SHP77 treated with DMSO at 0.1 percent for 48 hours (cell line): Measurements from ENCODE around the gene CDC45.

Experiments
- DNase-seq: peaks from one replicate; lab custom pipeline; 2025; lab: John Stamatoyannopoulos, UW

The CDC45 gene

GRCh38 chr22:19515654-19516377 lies 36.1 kb downstream of the CDC45 start:
- DNase-seq, result no peak

- no peak for DNase-seq
Measured at GRCh38 chr22:19516378-19517170, 36.9 kb downstream of the CDC45 start.

- no peak for DNase-seq
Measured at GRCh38 chr22:19517171-19517500, 37.4 kb downstream of the CDC45 start.

GRCh38 chr22:19517919-19518611 lies 38.3 kb downstream of the CDC45 start:
- DNase-seq, result no peak

- no peak for DNase-seq
Measured at GRCh38 chr22:19518635-19519034, 38.9 kb downstream of the CDC45 start.

- no peak for DNase-seq
Measured at GRCh38 chr22:19519041-19519926, 39.6 kb downstream of the CDC45 start.

GRCh38 chr22:19520007-19520406 lies 40.3 kb downstream of the CDC45 start:
- no peak for DNase-seq

- DNase-seq, result no peak
Measured at GRCh38 chr22:19520566-19521305, 41.0 kb downstream of the CDC45 start.

- peak; percentile 47 for DNase-seq
Measured at GRCh38 chr22:19522190-19522880, 42.6 kb downstream of the CDC45 start.

- DNase-seq, result no peak
Measured at GRCh38 chr22:19522881-19523239, 43.1 kb downstream of the CDC45 start.

GRCh38 chr22:19523240-19524169 lies 43.8 kb downstream of the CDC45 start:
- no peak for DNase-seq

- peak; percentile 31 for DNase-seq
Measured at GRCh38 chr22:19524170-19525115, 44.7 kb downstream of the CDC45 start, which contains the start of gene CLDN5. TSS of gene CLDN5 (minus strand) at chr22:19524410. CDS start at chr22:19524255, 155 bp downstream.

- no peak for DNase-seq
Measured at GRCh38 chr22:19525116-19525660, 45.5 kb downstream of the CDC45 start.

GRCh38 chr22:19525666-19526065 lies 45.9 kb downstream of the CDC45 start:
- DNase-seq, result no peak

- DNase-seq, result no peak
Measured at GRCh38 chr22:19526076-19526701, 46.5 kb downstream of the CDC45 start.

- no peak for DNase-seq
Measured at GRCh38 chr22:19526702-19527111, 47.0 kb downstream of the CDC45 start.

- peak; percentile 3 for DNase-seq
Measured at GRCh38 chr22:19527321-19527721, 47.6 kb downstream of the CDC45 start.
